ENCODE data around the gene MSS51.

DNA sequence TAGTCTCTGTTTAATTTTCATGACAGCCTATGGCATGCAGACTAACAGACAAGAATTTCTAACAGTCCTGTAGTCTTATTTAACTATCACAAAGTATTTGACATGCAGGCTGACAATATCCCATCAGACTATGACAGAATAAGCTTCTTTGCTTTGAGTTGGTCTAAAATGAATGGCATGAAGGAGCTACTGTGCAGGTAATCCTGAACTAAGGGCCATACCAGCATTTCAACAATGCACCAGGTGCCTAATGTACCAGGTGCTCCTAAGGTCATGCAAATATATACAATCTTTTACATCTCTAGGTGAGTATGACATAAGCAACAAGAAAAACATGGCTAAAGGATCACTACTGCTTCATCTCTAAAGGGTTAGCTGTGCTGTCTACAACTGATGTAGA lies 13.6 kb upstream of the MSS51 start:
- TF ChIP-seq, protein P1, sequence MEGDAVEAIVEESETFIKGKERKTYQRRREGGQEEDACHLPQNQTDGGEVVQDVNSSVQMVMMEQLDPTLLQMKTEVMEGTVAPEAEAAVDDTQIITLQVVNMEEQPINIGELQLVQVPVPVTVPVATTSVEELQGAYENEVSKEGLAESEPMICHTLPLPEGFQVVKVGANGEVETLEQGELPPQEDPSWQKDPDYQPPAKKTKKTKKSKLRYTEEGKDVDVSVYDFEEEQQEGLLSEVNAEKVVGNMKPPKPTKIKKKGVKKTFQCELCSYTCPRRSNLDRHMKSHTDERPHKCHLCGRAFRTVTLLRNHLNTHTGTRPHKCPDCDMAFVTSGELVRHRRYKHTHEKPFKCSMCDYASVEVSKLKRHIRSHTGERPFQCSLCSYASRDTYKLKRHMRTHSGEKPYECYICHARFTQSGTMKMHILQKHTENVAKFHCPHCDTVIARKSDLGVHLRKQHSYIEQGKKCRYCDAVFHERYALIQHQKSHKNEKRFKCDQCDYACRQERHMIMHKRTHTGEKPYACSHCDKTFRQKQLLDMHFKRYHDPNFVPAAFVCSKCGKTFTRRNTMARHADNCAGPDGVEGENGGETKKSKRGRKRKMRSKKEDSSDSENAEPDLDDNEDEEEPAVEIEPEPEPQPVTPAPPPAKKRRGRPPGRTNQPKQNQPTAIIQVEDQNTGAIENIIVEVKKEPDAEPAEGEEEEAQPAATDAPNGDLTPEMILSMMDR (IDR thresholded peaks at IDR 0.05): no peak
- no peak for TF ChIP-seq POLR2A (IDR thresholded peaks at IDR 0.05)

Measured in vagina (tissue), 2 donors.